HepG2 (cell line): ENCODE measurements around the gene DMGDH. TPM values are rescaled to one million over a fixed set of nuclear protein-coding genes. Genes with fewer than 3 reads are reported as not detected.

Experiments used
- E2F2 ChIP-seq: sonication (generic); formaldehyde crosslinking; IDR thresholded peaks from 2 replicates; pipeline ENCODE4 v1.4.0; 2020; ENCODE audit warnings: missing genetic modification reagents, borderline replicate concordance
- HINFP ChIP-seq: sonication (generic); formaldehyde crosslinking; IDR thresholded peaks from 2 replicates; pipeline ENCODE4 v1.4.0; 2020; ENCODE audit warnings: low read depth, mild to moderate bottlenecking, missing genetic modification reagents
- HNRNPH1 ChIP-seq: fragments of 200-400 bp; formaldehyde crosslinking; optimal IDR thresholded peaks from 2 replicates; pipeline ENCODE3; 2017; ENCODE audit warnings: mild to moderate bottlenecking, low read depth, low read length
- HOXA7 ChIP-seq: sonication (generic); formaldehyde crosslinking; IDR thresholded peaks from 2 replicates; pipeline ENCODE4 v1.8.1; 2022; ENCODE audit warnings: mild to moderate bottlenecking, missing genetic modification reagents, moderate library complexity
- HOXA9 ChIP-seq: sonication (generic); formaldehyde crosslinking; IDR thresholded peaks from 2 replicates; pipeline ENCODE4 v1.8.1; 2022; ENCODE audit warnings: missing genetic modification reagents, mild to moderate bottlenecking, moderate library complexity, borderline replicate concordance
- JDP2 ChIP-seq: sonication (generic); formaldehyde crosslinking; IDR thresholded peaks from 2 replicates; pipeline ENCODE4 v1.8.1; 2022; ENCODE audit warnings: missing genetic modification reagents, borderline replicate concordance
- MAFG ChIP-seq: sonication (generic); formaldehyde crosslinking; IDR thresholded peaks from 2 replicates; pipeline ENCODE4 v1.5.1; 2020; ENCODE audit warnings: mild to moderate bottlenecking, missing genetic modification reagents
- NKX3-1 ChIP-seq: sonication (generic); formaldehyde crosslinking; IDR thresholded peaks from 2 replicates; pipeline ENCODE4 v1.5.0; 2020; ENCODE audit warnings: missing genetic modification reagents
- TEAD2 ChIP-seq: sonication (generic); formaldehyde crosslinking; IDR thresholded peaks from 2 replicates; pipeline ENCODE4 v1.9.0; 2021; ENCODE audit warnings: missing genetic modification reagents
- ZEB1 ChIP-seq: IDR thresholded peaks from 2 replicates; pipeline ENCODE4 v1.6.1; 2012; ENCODE audit warnings: mild to moderate bottlenecking, low read depth, inconsistent platforms; ENCODE audit not compliant: insufficient replicate concordance
- ZNF256 ChIP-seq: sonication (generic); formaldehyde crosslinking; conservative IDR thresholded peaks from 2 replicates; pipeline ENCODE4 v1.4.0; 2020; ENCODE audit warnings: missing genetic modification reagents
- ZNF333 ChIP-seq: sonication (generic); formaldehyde crosslinking; IDR thresholded peaks from 2 replicates; pipeline ENCODE4 v1.4.0; 2020; ENCODE audit warnings: mild to moderate bottlenecking, missing genetic modification reagents, borderline replicate concordance
- ZNF431 ChIP-seq: sonication (generic); formaldehyde crosslinking; IDR thresholded peaks from 2 replicates; pipeline ENCODE4 v1.9.0; 2022; ENCODE audit warnings: missing genetic modification reagents, low read depth, mild to moderate bottlenecking, borderline replicate concordance
- ZNF468 ChIP-seq: sonication (generic); formaldehyde crosslinking; IDR thresholded peaks from 2 replicates; pipeline ENCODE4 v1.8.0; 2022; ENCODE audit warnings: mild to moderate bottlenecking, moderate library complexity, missing genetic modification reagents
- ZNF674 ChIP-seq: sonication (generic); formaldehyde crosslinking; IDR thresholded peaks from 2 replicates; pipeline ENCODE4 v1.5.0; 2020; ENCODE audit warnings: low read depth, mild to moderate bottlenecking, missing genetic modification reagents
- polyA plus RNA-seq, 8 experiments: library from polyadenylated mRNA; depleted of rRNA in 3 of 8; stranded (reverse) in 7 of 8; unstranded in 1 of 8; fragments of >200 nt; fragmentation: Illumina TruSeq in 4 of 8; extraction: Trizol in 4 of 8; gene quantifications; 2 replicates each; pipeline versions ENCODE4 v1.2.1 to v1.2.3, GENCODE V29; 2011 to 2016; ENCODE audit warnings: low read depth in 4 of 8, missing spikeins in 1 of 8, mixed read lengths in 1 of 8; ENCODE audit not compliant: insufficient read depth in 1 of 8
- total RNA-seq, 5 experiments: library from RNA; depleted of rRNA; stranded (reverse); fragments of >200 nt; fragmentation: Illumina TruSeq; extraction: Trizol; gene quantifications; 2 replicates each; pipeline ENCODE4 v1.2.3, GENCODE V29; 2016; ENCODE audit warnings: low read depth in 1 of 5
- TF ChIP-seq, protein P1 (sequence below), 2 experiments: IDR thresholded peaks; 2 replicates each; pipeline ENCODE4 v1.6.1; 2011 to 2012; ENCODE audit warnings: low read length in 2 of 2, borderline replicate concordance in 1 of 2, low read depth in 1 of 2, mild to moderate bottlenecking in 1 of 2, moderate library complexity in 1 of 2
- TF ChIP-seq, protein P2 (sequence below): sonication (generic); formaldehyde crosslinking; IDR thresholded peaks from 2 replicates; pipeline ENCODE4 v1.4.0; 2020; ENCODE audit warnings: missing genetic modification reagents
- TF ChIP-seq, protein P3 (sequence below): IDR thresholded peaks from 2 replicates; pipeline ENCODE4 v1.6.1; 2012; ENCODE audit warnings: inconsistent platforms

DMGDH gene
- total and polyA plus RNA-seq, 2 of the 13 experiments (the other 11 are each of a cell fraction or from before 2014, with no cell fraction given), result 3.6 to 7.9 TPM

- TF ChIP-seq, protein P1, sequence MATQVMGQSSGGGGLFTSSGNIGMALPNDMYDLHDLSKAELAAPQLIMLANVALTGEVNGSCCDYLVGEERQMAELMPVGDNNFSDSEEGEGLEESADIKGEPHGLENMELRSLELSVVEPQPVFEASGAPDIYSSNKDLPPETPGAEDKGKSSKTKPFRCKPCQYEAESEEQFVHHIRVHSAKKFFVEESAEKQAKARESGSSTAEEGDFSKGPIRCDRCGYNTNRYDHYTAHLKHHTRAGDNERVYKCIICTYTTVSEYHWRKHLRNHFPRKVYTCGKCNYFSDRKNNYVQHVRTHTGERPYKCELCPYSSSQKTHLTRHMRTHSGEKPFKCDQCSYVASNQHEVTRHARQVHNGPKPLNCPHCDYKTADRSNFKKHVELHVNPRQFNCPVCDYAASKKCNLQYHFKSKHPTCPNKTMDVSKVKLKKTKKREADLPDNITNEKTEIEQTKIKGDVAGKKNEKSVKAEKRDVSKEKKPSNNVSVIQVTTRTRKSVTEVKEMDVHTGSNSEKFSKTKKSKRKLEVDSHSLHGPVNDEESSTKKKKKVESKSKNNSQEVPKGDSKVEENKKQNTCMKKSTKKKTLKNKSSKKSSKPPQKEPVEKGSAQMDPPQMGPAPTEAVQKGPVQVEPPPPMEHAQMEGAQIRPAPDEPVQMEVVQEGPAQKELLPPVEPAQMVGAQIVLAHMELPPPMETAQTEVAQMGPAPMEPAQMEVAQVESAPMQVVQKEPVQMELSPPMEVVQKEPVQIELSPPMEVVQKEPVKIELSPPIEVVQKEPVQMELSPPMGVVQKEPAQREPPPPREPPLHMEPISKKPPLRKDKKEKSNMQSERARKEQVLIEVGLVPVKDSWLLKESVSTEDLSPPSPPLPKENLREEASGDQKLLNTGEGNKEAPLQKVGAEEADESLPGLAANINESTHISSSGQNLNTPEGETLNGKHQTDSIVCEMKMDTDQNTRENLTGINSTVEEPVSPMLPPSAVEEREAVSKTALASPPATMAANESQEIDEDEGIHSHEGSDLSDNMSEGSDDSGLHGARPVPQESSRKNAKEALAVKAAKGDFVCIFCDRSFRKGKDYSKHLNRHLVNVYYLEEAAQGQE (IDR thresholded peaks at IDR 0.05; ENCODE audit: borderline replicate concordance in 1 of 2, low read depth in 1 of 2, low read length in 2 of 2), result no peak
- TF ChIP-seq JDP2 (CRISPR knock-in tag) (no peak), MAFG (CRISPR knock-in tag) (no peak), ZNF468 (CRISPR knock-in tag) (no peak), TEAD2 (no peak), ZNF256 (CRISPR knock-in tag) (no peak), E2F2 (CRISPR knock-in tag) (no peak), HNRNPH1 (no peak), HOXA7 (no peak), ZNF333 (CRISPR knock-in tag) (no peak), ZEB1 (no peak), HOXA9 (CRISPR knock-in tag) (no peak), ZNF674 (CRISPR knock-in tag) (no peak), HINFP (CRISPR knock-in tag) (peak; percentile 48), NKX3-1 (CRISPR knock-in tag) (no peak), ZNF431 (no peak)
- TF ChIP-seq, protein P2, sequence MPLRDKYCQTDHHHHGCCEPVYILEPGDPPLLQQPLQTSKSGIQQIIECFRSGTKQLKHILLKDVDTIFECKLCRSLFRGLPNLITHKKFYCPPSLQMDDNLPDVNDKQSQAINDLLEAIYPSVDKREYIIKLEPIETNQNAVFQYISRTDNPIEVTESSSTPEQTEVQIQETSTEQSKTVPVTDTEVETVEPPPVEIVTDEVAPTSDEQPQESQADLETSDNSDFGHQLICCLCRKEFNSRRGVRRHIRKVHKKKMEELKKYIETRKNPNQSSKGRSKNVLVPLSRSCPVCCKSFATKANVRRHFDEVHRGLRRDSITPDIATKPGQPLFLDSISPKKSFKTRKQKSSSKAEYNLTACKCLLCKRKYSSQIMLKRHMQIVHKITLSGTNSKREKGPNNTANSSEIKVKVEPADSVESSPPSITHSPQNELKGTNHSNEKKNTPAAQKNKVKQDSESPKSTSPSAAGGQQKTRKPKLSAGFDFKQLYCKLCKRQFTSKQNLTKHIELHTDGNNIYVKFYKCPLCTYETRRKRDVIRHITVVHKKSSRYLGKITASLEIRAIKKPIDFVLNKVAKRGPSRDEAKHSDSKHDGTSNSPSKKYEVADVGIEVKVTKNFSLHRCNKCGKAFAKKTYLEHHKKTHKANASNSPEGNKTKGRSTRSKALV (CRISPR knock-in tag), result 0 out of 2 replicates have a peak, but pooled peaks have one; percentile 22
- TF ChIP-seq, protein P3, sequence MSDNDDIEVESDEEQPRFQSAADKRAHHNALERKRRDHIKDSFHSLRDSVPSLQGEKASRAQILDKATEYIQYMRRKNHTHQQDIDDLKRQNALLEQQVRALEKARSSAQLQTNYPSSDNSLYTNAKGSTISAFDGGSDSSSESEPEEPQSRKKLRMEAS, result peak; percentile 73
These were observed at the start of gene DMGDH, which contains the start of gene BHMT2 (continued) for GRCh38 chr5:79069488-79070349.
